A549 (cell line): ENCODE data around the gene ESYT2.

Experiments
- EP300 ChIP-seq, 2 experiments: fragments of >200 bp; sonication (Bioruptor Twin); formaldehyde crosslinking; IDR thresholded peaks; 2 replicates in 1 of 2; 3 replicates in 1 of 2; pipeline ENCODE4 v1.6.1; 2016 to 2017
- JUN ChIP-seq, 2 experiments: fragments of >200 bp; sonication (Bioruptor Twin); formaldehyde crosslinking; IDR thresholded peaks; 2 replicates in 1 of 2; 3 replicates in 1 of 2; pipeline ENCODE4 v1.6.1; 2016 to 2017
- JUNB ChIP-seq: fragments of >200 bp; sonication (Bioruptor Twin); formaldehyde crosslinking; IDR thresholded peaks from 2 replicates; pipeline ENCODE4 v1.6.1; 2016
- PHF8 ChIP-seq: fragments of 200-600 bp; sonication (generic); IDR thresholded peaks from 2 replicates; pipeline ENCODE4 v1.6.1; 2016; ENCODE audit warnings: low read depth, mild to moderate bottlenecking, antibody characterized with exemption, moderate library complexity, borderline replicate concordance
- POLR2A ChIP-seq: IDR thresholded peaks from 2 replicates; pipeline ENCODE4 v1.6.1; 2012; ENCODE audit warnings: mild to moderate bottlenecking, low read length
- RCOR1 ChIP-seq: fragments of 150-350 bp; IDR thresholded peaks from 2 replicates; pipeline ENCODE4 v1.6.1; 2014; ENCODE audit warnings: antibody characterized with exemption, low read length, low read depth
- TF ChIP-seq, protein P1 (sequence below): fragments of >200 bp; sonication (Bioruptor Twin); formaldehyde crosslinking; IDR thresholded peaks from 3 replicates; pipeline ENCODE4 v1.5.1; 2016
- TF ChIP-seq, protein P2 (sequence below): fragments of 200-600 bp; sonication (generic); IDR thresholded peaks from 2 replicates; pipeline ENCODE4 v1.6.1; 2016; ENCODE audit warnings: antibody characterized with exemption, mild to moderate bottlenecking, moderate library complexity

DNA sequence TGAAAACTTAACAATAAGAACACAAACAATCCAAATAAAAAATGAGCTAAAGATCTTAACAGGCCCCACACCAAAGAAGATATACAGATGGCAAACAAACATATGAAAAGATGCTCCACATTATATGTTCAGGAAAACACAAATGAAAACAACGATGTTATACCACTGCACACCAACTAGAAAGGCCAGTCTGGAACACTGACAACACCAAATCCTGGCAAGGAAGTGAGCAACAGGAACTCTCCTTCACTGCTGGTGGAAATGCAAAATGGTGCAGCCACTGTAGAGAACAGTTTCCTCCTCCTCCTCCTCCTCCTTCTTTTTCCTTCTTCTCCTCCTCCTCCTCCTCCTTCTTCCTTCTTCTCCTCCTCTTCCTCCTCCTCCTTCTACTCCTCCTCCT, 112.5 kb downstream of the ESYT2 start:
- TF ChIP-seq JUN (IDR thresholded peaks at IDR 0.05) (no peak), EP300 (IDR thresholded peaks at IDR 0.05) (no peak), RCOR1 (no peak), PHF8 (no peak), POLR2A (no peak), JUNB (no peak)
- TF ChIP-seq, protein P1, sequence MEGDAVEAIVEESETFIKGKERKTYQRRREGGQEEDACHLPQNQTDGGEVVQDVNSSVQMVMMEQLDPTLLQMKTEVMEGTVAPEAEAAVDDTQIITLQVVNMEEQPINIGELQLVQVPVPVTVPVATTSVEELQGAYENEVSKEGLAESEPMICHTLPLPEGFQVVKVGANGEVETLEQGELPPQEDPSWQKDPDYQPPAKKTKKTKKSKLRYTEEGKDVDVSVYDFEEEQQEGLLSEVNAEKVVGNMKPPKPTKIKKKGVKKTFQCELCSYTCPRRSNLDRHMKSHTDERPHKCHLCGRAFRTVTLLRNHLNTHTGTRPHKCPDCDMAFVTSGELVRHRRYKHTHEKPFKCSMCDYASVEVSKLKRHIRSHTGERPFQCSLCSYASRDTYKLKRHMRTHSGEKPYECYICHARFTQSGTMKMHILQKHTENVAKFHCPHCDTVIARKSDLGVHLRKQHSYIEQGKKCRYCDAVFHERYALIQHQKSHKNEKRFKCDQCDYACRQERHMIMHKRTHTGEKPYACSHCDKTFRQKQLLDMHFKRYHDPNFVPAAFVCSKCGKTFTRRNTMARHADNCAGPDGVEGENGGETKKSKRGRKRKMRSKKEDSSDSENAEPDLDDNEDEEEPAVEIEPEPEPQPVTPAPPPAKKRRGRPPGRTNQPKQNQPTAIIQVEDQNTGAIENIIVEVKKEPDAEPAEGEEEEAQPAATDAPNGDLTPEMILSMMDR: no peak
- TF ChIP-seq, protein P2, sequence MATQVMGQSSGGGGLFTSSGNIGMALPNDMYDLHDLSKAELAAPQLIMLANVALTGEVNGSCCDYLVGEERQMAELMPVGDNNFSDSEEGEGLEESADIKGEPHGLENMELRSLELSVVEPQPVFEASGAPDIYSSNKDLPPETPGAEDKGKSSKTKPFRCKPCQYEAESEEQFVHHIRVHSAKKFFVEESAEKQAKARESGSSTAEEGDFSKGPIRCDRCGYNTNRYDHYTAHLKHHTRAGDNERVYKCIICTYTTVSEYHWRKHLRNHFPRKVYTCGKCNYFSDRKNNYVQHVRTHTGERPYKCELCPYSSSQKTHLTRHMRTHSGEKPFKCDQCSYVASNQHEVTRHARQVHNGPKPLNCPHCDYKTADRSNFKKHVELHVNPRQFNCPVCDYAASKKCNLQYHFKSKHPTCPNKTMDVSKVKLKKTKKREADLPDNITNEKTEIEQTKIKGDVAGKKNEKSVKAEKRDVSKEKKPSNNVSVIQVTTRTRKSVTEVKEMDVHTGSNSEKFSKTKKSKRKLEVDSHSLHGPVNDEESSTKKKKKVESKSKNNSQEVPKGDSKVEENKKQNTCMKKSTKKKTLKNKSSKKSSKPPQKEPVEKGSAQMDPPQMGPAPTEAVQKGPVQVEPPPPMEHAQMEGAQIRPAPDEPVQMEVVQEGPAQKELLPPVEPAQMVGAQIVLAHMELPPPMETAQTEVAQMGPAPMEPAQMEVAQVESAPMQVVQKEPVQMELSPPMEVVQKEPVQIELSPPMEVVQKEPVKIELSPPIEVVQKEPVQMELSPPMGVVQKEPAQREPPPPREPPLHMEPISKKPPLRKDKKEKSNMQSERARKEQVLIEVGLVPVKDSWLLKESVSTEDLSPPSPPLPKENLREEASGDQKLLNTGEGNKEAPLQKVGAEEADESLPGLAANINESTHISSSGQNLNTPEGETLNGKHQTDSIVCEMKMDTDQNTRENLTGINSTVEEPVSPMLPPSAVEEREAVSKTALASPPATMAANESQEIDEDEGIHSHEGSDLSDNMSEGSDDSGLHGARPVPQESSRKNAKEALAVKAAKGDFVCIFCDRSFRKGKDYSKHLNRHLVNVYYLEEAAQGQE: no peak
